Pancreas (tissue), 10 donors: ENCODE results near the gene CISTR. TPM values are rescaled to one million over a fixed set of nuclear protein-coding genes. Genes with fewer than 3 reads are reported as not detected.
A peak's percentile ranks its signal among the peaks of the same experiment; 100 is the strongest.
"Not testable (repeated sequence)": the region's sequence is repeated elsewhere in the genome, so short reads cannot be mapped to it uniquely, and the experiment has no call there.

Source experiments
- ATAC-seq, 4 donors: fragments of 200-7000 bp; cut with Tn5 transposase; one replicate each; pipeline versions ENCODE4 v1.8.0 to v1.9.1; 2020; ENCODE audit warnings: mild to moderate bottlenecking in 4 of 4, moderate library complexity in 4 of 4
- DNase-seq, 6 donors: peaks; one replicate each; pipeline ENCODE4 v3.0.0-alpha.2; 2020
- FAIRE-seq: peaks from 2 replicates; lab custom pipeline; 2012; peaks lifted over from hg19 to GRCh38; lab: Jason Lieb, UNC
- H3K27ac ChIP-seq, 4 donors: fragments of 200-600 bp; sonication (generic); 1 replicate in 3 of 4; 2 replicates in 1 of 4; pipeline versions ENCODE4 v1.5.0 to v1.8.0; 2020
- H3K27me3 ChIP-seq, 4 donors: fragments of 200-600 bp; one replicate each; pipeline ENCODE4 v1.8.0; 2021
- H3K36me3 ChIP-seq, 3 donors: fragments of 200-600 bp; sonication (generic) in 1 of 3; one replicate each; pipeline versions ENCODE4 v1.5.0 to v1.8.0; 2020 to 2021
- H3K4me1 ChIP-seq, 3 donors: fragments of 200-600 bp; one replicate each; pipeline ENCODE4 v1.8.0; 2021
- H3K4me3 ChIP-seq, 4 donors: fragments of 200-600 bp; sonication (generic) in 2 of 4; one replicate each; pipeline versions ENCODE4 v1.5.0 to v1.8.0; 2020 to 2021
- H3K9me3 ChIP-seq, 4 donors: fragments of 200-600 bp; one replicate each; pipeline ENCODE4 v1.8.0; 2021
- WGBS, 2 donors: extraction: QIAGEN DNeasy Blood & Tissue Kit; methylation state at CpG; one replicate each; pipeline ENCODE4 v1.1.7; 2013; 5-methylcytosine and 5-hydroxymethylcytosine counted together
- intact Hi-C, 3 donors: fragments of 100-400 bp; cut with DNase I; formaldehyde crosslinking; loops; one replicate each; pipeline versions ENCODE4 v1.11.1 to v1.14.2; 2022
- polyA plus RNA-seq, 2 donors: library from polyadenylated mRNA; stranded (reverse); fragments of 200-250 nt; gene quantifications; one replicate each; pipeline ENCODE4 v1.2.3, GENCODE V29; 2013
- total RNA-seq, 6 donors: library from RNA; stranded (reverse); fragmentation: NEBNext Ultra II Directional in 4 of 6; extraction: Animal tissue kit (Norgen Biotek cat#: 25700) in 4 of 6; gene quantifications; one replicate each; pipeline versions ENCODE4 v1.2.1 to v1.2.4, GENCODE V29; 2021 to 2023
- TF ChIP-seq, protein P1 (sequence below), 4 donors: fragments of 200-600 bp; sonication (generic) in 3 of 4; IDR thresholded peaks; one replicate each; pipeline versions ENCODE4 v1.5.0 to v1.8.0; 2021; ENCODE audit warnings: antibody characterized with exemption in 4 of 4
- donor health status: healthy with polysubstance abuse.
- donor health status: DM: no; HTN: no; CAD: no; lungs with moderate emphysema.
- donor health status: DM: no; HTN: no; CAD: no.
- donor health status: control.
- donor health status: control.
- donor health status: Bipolar disorder and iron deficiency.
- donor health status: DM: yes; HTN: yes; CAD: no.
- donor health status: DM: no; HTN: no; CAD: no.
- donor health status: DM: no; HTN: no; CAD: no.
- donor health status: DM: yes; HTN: yes; CAD: no.

CISTR gene
- total and polyA plus RNA-seq, 8 donors, result not detected

DNA sequence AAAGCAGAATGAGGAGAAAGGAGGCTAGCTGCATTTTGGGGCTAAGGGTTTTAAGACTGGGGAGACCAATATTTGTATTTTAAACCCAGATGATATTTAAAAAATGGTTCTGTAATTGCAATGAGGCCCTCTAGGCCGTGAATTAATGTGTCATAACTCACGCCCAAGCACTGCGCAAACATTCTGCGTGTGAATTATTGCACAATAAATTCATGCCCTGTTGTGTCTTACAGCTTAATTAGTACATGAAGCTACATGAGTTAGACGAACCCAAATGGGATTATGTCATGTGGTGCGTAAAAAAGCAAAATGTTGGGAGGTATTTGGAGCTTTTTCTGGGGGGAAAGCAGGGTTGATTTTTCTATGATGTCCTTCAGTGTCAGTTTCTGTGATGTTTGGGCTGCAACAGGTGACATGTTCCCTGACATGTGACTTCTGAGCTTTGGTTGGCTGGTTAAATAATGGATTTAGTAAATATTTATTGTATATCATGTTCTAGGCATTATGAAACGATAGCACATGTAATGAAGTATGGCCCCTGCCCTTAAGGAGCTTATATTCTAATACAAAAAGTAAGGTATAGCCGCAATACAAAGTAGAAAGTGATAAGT is 30.4 kb upstream of the CISTR start:
- Histone ChIP-seq H3K9me3 (no peaks in the 10 kb centered on the region), H3K4me1 (no peaks in the 10 kb centered on the region), H3K36me3 (no peaks in the 10 kb centered on the region), H3K27ac (no peak overlapping the region), H3K4me3 (no peak overlapping the region), H3K27me3 (peaks cover 0 to 8% (median 0%) of the 10 kb centered on the region in 4 donors)
- FAIRE-seq, result no peak
- TF ChIP-seq, protein P1, sequence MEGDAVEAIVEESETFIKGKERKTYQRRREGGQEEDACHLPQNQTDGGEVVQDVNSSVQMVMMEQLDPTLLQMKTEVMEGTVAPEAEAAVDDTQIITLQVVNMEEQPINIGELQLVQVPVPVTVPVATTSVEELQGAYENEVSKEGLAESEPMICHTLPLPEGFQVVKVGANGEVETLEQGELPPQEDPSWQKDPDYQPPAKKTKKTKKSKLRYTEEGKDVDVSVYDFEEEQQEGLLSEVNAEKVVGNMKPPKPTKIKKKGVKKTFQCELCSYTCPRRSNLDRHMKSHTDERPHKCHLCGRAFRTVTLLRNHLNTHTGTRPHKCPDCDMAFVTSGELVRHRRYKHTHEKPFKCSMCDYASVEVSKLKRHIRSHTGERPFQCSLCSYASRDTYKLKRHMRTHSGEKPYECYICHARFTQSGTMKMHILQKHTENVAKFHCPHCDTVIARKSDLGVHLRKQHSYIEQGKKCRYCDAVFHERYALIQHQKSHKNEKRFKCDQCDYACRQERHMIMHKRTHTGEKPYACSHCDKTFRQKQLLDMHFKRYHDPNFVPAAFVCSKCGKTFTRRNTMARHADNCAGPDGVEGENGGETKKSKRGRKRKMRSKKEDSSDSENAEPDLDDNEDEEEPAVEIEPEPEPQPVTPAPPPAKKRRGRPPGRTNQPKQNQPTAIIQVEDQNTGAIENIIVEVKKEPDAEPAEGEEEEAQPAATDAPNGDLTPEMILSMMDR (IDR thresholded peaks at IDR 0.05), result no peak
- 52 to 58% methylated on average over 8 of the region's 8 CpGs for WGBS, 2 donors
- no peak for ATAC-seq
- DNase-seq, result no peak
- intact Hi-C loops, result no loop called here

DNA sequence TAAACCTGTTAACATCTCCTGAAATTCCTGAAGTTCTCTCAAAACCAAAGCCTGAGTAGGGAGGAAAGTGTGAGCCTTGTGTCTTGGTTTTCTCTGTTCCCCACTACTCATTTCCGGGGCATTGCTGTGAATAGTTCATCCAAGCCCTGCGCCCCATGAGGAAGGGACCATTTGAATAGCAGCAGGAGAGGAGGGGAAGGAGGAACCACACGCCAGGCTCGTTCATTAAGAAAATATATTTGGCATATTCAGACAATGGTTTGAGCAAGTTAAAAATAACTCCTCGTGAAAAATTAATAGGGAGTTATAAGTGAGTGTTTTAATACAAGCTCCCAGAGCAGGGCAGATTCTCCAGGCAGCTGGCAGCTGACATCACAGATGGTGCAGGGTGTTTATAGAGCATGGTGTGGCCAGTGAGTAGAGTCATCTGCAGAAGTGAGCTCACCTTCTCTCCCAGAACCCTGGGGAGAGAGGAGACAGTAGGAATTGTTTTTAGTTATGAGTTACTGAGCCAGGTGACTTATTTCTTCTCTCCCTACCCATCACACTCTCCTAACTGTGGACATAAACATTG is 29.5 kb upstream of the CISTR start:
- no peak for ATAC-seq
- Histone ChIP-seq H3K27ac (no peak overlapping the region), H3K4me1 (no peaks in the 10 kb centered on the region), H3K9me3 (no peaks in the 10 kb centered on the region), H3K36me3 (no peaks in the 10 kb centered on the region), H3K27me3 (peaks cover 0 to 8% (median 0%) of the 10 kb centered on the region in 4 donors), H3K4me3 (no peak overlapping the region)
- no peak for FAIRE-seq
- 24 to 26% methylated on average over 5 of the region's 5 CpGs for WGBS, 2 donors
- TF ChIP-seq, protein P1 (IDR thresholded peaks at IDR 0.05), result no peak
- intact Hi-C loops, result no loop called here
- DNase-seq, result no peak

DNA sequence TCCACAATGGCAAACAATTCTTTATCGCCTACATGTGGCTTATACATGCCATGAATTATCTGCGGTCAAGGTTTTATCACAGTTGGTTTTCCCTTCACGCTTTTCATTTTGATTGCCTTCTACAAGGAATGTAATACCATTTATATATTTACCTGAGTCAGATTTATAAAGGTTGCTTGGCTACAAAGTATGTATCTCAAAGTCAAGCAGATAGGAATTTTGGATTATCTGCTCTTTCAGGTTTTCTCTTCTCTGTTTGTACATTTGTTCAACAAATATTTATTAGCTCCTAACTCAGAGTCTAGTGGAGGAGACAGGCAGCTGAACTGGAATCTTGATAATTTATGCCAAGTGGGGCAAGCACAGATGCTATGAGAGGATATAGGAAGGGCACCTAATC is 28.5 kb upstream of the CISTR start:
- WGBS, 2 donors, result 44 to 55% methylated on average over 3 of the region's 3 CpGs
- Histone ChIP-seq H3K36me3 (no peaks in the 10 kb centered on the region), H3K4me3 (no peak overlapping the region), H3K9me3 (no peaks in the 10 kb centered on the region), H3K4me1 (no peaks in the 10 kb centered on the region), H3K27me3 (peaks cover 0 to 8% (median 0%) of the 10 kb centered on the region in 4 donors), H3K27ac (no peak overlapping the region)
- TF ChIP-seq, protein P1 (IDR thresholded peaks at IDR 0.05), result no peak
- no peak for DNase-seq
- intact Hi-C loops, result no loop called here
- FAIRE-seq, result no peak
- no peak for ATAC-seq

DNA sequence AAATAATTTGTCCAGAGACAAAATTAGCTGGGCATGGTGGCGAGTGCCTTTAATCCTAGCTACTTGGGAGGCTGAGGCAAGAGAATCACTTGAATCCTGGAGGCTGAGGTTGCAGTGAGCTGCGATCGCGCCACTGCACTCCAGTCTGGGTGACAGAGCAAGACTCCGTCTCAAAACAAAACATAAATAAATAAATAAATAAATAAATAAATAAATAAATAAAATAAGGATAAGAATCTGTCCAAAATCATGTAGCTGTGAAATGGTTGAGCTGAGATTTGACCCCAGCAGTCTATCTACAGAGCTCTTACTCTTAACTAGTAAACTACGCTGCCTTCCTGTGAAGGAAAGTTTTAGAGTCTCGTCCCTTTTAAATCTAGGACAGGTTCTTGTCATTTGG is 27.9 kb upstream of the CISTR start:
- H3K9me3 ChIP-seq, H3K4me1 ChIP-seq, DNase-seq, H3K27me3 ChIP-seq, H3K4me3 ChIP-seq, H3K36me3 ChIP-seq, ATAC-seq, intact Hi-C loops, FAIRE-seq, H3K27ac ChIP-seq: not testable (repeated sequence)
- 88 to 95% methylated on average over 7 of the region's 7 CpGs for WGBS, 2 donors

DNA sequence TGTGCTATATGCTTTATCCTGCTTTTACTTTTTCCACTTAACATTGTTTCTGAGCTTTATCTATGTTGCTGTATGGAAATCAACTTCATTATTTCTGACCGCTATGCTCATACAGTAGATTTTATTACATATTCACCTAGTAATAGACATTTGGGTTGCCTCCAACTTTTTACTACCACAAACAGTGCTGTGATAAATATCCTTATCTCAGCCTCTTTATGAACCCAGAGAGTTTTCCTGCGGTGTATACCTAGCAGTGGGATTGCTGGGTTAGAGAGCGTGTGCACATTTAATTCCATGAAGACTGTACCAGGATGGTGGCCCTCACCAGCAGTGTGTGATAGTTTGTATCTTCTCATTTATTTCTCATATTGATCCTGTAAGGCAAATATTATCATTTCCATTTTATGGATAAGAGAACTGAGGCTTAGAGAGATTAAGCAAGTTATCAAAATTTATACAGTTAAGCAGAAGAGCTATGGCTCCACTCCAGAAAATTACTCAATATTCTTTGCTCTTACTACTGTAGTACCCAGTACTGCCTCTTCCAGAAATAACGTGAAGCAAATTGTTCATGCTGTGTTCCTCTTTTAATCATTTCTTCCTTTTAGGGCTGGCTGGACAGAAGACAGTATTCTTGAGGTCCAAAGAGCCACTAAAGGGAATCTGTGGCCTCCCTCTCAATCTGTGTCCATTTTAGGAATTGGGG is 26.3 kb upstream of the CISTR start:
- H3K9me3 ChIP-seq, result no peaks in the 10 kb centered on the region
- TF ChIP-seq, protein P1 (IDR thresholded peaks at IDR 0.05), result no peak
- DNase-seq (no peak), ATAC-seq (peak in 2 of 4 donors; percentile 21 to 45), FAIRE-seq (no peak)
- peaks cover 0 to 4% (median 0%) of the 10 kb centered on the region in 4 donors for H3K27me3 ChIP-seq
- 26% methylated on average over 4 of the region's 4 CpGs for WGBS, 2 donors
- no peak overlapping the region for H3K4me3 ChIP-seq
- intact Hi-C loops, result no loop called here
- no peaks in the 10 kb centered on the region for H3K4me1 ChIP-seq
- no peak overlapping the region for H3K27ac ChIP-seq
- no peaks in the 10 kb centered on the region for H3K36me3 ChIP-seq
